Brain pericyte (primary cell): ENCODE measurements around the gene TJP2.
A peak's percentile ranks its signal among the peaks of the same experiment; 100 is the strongest.

Source experiments
- DNase-seq: peaks from one replicate; pipeline ENCODE4 v3.0.0-alpha.2; 2012; ENCODE audit warnings: low read depth, low spot score

TJP2 gene

DNA sequence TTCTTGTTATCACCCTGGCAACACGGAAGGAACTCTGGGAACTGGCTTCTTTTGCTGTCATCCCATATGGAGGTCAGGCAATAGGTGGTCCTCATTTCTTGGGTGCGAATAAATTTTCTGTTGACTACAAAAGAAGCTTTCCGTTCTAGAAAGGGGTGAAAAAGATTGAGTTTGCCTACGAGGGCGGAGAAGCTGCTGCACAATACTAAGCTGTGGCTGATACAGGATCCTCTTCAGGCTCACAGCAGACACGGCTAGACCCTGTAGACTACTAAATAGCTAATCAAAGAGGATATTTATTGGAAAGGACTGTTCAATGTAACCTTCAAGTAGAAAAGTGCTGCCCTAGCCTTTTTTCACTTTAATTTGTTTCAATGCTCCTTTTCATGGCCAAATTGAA is 58.1 kb downstream of the TJP2 start:
- no peak for DNase-seq

- DNase-seq = no peak
Observed at GRCh38 chr9:69234683-69235082, 60.6 kb downstream of the TJP2 start.

- DNase-seq = no peak
Observed at GRCh38 chr9:69236188-69236587, 62.1 kb downstream of the TJP2 start.

- DNase-seq = no peak
Observed at GRCh38 chr9:69237702-69238295, 63.7 kb downstream of the TJP2 start.

GRCh38 chr9:69243116-69243515 is 69.0 kb downstream of the TJP2 start:
- no peak for DNase-seq

GRCh38 chr9:69246629-69247028 is 72.6 kb downstream of the TJP2 start:
- DNase-seq = no peak

DNA sequence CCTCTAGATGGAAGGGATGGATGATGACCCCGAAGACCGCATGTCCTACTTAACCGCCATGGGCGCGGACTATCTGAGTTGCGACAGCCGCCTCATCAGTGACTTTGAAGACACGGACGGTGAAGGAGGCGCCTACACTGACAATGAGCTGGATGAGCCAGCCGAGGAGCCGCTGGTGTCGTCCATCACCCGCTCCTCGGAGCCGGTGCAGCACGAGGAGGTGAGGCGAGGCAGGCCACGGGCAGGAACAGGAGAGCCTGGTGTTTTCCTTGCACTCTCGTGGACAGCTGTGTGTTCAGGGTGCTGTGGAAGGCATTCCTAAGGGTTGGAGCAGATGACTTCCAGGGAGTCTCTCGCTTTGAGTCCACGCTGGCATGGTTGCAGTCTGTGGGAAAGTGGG is 73.9 kb downstream of the TJP2 start:
- DNase-seq = no peak

DNA sequence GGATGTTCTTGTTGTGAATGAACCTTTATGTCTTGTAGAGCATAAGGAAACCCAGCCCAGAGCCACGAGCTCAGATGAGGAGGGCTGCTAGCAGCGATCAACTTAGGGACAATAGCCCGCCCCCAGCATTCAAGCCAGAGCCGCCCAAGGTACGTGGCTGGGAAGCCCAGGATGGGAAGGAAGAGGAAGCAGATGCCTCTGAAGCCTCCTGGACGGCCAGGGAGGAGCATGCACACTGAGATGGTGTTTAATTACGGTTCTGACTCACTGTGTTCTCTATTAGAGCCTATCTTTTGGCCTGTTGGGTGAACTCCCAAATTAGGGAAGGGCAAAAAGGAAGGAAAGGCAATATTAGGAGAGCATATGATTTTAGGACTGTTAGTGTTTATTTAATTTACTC is 75.3 kb downstream of the TJP2 start:
- no peak for DNase-seq

DNA sequence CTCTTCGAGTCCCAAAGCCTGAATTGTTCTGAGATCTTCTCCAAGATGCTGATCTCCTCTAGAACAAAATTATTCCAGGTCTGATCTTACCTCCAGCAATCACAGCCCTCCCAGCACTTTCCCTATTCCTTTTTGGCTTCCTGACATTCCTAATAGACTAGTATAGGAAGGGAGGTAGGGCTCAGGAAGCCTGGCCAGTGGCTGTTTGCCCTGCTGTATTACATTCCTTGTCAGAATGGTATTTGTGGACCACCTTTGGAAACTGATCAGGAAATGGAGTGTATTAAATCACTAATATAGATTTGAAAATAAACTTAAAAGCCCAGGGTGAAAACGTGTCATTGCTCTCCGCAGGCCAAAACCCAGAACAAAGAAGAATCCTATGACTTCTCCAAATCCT is 76.6 kb downstream of the TJP2 start:
- DNase-seq = no peak

DNA sequence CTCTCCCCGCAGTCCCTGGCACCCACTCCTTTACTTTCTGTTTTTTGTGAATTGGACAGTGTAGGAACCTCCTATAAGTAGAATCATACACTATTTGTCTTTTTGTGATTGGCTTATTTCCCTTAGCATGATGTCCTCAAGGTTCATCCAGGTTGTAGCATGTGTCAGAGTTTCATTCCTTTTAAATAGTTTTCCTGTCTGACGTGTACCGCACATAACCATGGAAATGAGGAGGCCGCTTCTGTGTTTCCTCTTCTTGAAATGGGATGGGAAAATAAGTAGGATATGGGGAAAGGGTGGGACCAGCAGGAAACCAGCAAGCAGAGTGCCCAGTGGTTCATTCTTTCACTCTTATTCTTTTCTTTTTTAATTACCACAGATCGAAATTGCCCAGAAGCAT is 78.4 kb downstream of the TJP2 start:
- no peak for DNase-seq

GRCh38 chr9:69253057-69253456 is 79.0 kb downstream of the TJP2 start:
- DNase-seq = no peak

GRCh38 chr9:69254223-69254622 is 80.1 kb downstream of the TJP2 start:
- DNase-seq = no peak

DNA sequence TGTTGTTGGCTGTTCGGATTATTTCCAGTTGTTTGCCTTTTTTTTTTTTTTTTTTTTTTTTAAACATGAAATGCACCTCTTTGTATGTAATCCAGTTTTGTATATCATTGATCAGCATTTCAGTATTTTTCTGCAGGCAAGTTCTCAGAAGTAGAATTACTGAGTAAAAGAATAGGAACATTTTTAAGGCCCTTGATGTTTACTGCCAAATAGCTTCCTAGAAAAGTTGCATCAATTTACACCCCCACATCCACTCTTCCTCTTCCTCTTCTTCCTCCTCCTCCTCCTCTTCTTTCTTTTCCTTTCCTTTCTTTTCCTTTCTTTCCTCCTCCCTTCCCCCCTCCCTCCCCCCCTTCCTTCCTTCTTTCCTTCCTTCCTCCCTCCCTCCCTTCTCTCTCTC is 81.5 kb downstream of the TJP2 start:
- DNase-seq = no peak

- no peak for DNase-seq
Observed at GRCh38 chr9:69258551-69258950, 84.5 kb downstream of the TJP2 start.

DNA sequence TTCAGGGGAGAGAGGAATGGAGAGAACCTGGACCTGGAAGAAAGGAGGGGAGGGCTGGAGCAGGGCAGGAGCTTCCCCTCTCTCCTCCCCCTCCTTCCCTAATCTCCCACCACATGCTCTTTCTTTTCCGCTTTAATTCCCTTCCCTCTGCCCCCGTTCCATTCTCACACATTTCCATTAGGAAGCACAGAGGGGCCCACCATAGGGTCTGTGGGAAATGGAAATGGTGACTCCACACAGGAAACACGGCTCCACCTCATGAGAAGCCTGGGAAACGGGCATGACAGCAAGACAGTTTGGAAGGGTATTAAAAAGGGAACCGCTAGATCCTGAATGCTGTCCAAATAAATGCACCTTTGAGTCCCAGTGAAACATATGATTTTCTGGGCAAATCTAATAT is 86.1 kb downstream of the TJP2 start:
- DNase-seq = no peak

GRCh38 chr9:69261636-69262035 is 87.6 kb downstream of the TJP2 start:
- no peak for DNase-seq

- DNase-seq = no peak
Observed at GRCh38 chr9:69264526-69264925, 90.4 kb downstream of the TJP2 start.

GRCh38 chr9:69265891-69266290 is 91.8 kb downstream of the TJP2 start:
- DNase-seq = no peak

- DNase-seq = no peak
Observed at GRCh38 chr9:69272212-69272611, 98.1 kb downstream of the TJP2 start.

- no peak for DNase-seq
Observed at GRCh38 chr9:69273161-69273560, 99.1 kb downstream of the TJP2 start.

GRCh38 chr9:69276775-69277174 is 102.7 kb downstream of the TJP2 start:
- peak; percentile 4 for DNase-seq

DNA sequence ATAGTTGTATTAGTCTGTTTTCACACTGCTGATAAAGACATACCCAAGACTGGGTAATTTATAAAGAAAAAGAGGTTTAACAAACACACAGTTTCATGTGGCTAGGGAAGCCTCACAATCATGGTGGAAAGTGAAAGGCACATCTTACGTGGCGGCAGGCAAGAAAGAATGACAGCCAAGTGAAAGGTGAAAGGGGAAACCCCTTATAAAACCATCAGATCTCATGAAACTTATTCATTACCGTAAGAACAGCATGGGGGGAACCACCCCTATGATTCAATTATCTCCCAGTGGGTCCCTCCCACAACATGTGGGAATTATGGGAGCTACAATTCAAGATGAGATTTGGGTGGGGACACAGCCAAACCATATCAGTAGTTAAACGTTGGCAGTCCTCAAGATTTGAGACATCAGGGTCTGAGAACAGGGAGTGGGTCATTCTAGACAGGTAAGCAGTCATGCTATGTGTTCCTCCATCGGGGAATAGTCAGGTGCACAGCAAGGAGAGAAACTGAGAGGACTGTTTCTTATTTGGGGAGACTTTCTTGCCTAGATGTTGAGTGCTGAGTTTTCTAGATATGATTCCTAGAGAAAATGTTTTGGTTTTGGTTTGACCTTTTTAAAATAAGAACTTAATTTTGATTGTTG is 105.1 kb downstream of the TJP2 start:
- no peak for DNase-seq

- DNase-seq = no peak
Observed at GRCh38 chr9:69279733-69280132, 105.7 kb downstream of the TJP2 start.

DNA sequence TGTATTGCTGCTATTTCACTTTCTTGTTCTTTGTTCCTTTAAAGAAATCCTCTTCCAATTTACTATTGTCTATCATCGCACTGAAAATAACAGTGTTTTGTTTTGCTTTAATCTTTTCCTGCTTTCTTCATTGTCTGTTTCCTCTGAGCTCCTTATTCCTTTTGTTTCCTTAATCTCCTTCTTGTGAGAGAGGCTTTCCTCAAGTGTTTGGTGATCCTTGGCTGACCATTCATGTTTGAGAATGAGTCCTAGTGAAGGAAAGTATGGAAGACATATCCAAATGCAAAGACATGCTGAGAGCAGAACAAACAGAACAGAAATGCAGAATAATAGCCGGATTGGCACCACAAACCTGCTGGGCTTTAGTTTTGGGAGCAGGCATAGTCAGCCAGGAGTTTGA is 108.9 kb downstream of the TJP2 start:
- DNase-seq = no peak
